GM19240 (cell line): Measurements from ENCODE around the gene STARD7.
"Not testable (repeated sequence)": the region's sequence is repeated elsewhere in the genome, so short reads cannot be mapped to it uniquely, and the experiment has no call there.

Experiments used
- DNase-seq: peaks from one replicate; pipeline ENCODE4 v3.0.0; 2011; ENCODE audit warnings: low spot score; ENCODE audit not compliant: insufficient read length

The STARD7 gene

DNA sequence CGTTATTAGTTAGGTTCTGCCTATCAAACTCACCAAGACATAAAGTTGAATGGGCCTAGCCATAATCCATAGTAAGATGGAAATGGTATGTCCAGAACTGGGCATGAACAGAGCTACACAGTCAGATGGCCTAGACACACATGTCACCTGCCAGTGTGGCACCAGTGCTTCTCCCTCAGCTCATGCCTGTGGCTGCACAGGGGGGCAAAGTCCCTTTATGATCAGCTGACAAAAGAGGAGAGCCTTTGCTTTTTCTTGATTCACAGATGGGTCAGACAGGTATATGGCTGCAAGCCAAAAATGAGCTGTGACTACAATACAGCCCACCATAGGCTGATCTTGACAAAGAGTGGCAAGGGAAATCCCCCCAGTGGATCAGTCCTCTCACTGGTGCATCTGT lies 28.3 kb upstream of the STARD7 start:
- DNase-seq = no peak

DNA sequence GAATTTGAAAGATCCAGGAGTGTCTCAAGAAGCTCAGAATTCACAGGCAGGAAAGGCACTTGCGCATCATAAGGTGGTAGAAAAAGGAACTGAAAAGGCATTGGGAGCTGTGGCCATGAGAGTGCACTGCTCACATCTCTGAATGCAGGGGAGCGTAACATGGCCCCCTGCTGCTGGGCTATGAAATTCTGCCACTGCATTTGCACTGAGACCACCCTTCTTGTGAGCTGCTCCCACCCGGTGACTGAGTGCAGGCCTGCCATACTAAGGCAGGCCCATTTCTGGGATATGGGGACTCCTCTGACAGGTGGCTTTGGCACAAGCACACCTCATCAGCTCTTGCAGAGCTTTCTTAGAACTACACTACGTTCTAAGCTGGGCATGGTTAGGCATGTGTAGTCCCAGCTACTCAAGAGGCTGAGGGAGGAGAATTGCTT lies 25.3 kb upstream of the STARD7 start:
- peak; percentile 24 for DNase-seq

DNA sequence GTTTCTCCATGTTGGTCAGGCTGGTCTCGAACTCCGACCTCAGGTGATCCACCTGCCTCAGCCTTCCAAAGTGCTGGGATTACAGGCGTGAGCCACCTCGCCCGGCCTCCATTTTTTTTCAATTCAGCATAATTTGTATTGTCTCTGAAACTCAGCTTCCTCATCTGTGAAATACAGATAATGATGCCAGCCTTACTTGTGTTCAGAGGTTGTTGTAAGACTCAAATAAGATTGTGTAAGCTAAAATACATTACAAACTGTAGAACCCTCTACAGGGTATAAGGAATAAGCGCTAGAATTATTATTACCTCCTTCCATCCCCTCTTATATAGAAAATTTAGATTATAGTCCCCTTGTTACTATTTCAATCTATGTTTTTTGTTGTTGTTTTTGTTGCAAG lies 24.8 kb upstream of the STARD7 start:
- DNase-seq = no peak

DNA sequence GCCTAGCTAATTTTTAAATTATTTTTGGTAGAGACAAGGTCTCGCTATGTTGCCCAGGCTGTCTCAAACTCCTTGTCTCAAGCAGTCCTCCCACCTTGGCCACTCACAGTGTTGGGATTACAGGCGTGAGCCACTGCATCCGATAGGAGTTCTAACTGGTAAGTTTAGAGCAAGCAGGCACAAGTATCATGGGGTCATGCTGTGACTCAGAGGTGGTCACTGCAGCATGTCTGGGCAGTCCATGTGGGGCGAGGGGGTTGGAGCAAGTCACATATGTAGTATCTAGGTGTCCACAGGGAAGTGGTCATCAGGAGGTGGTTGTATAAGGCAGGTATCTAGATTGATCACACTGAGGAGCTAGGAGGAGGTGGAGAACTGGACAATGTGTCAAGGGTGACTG lies 22.7 kb upstream of the STARD7 start:
- DNase-seq = no peak

DNA sequence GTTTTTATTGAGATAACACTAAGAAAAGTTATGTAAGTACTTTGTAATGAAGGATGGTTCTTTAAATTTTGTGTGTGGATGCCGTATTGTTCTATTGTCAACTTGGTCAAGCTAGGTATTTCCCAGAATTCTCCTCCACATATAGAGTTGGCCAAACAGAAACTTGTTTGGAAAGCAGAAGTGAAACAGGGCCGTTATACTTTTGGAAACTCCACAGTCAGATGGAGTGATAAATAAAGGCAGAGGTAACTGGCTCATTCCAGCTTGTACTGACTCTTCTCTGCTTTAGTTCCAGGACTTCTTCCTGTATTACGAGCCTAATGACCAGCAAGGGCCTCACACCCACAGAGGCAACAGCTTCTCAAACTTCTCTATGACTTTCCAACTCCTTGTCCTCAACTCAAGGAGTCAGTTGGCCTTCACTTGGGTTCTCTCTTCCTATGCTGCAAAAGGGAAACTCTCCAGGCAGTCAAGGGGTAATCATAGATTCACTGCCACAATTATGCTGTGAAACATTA lies 16.4 kb upstream of the STARD7 start:
- DNase-seq = peak; percentile 38

DNA sequence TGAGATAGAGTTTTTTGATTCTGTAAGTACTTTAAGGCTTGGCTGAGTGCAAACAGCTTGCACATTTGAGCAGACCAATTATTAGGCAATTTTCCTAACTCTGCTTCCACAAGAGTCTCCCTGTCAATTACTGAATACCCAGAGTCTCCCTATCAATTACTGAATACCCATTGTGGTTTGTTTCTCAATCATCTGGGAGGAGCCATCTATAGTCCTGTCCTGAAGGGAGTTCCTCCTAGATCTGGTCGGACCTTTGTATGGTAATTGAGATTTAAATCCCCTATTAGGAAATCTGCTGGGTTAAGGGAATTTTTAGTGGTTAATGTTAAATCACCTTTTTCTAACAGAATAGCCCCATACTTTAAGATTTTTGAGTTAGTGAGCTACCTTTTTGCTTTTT lies 12.5 kb upstream of the STARD7 start:
- not testable (repeated sequence) for DNase-seq

DNA sequence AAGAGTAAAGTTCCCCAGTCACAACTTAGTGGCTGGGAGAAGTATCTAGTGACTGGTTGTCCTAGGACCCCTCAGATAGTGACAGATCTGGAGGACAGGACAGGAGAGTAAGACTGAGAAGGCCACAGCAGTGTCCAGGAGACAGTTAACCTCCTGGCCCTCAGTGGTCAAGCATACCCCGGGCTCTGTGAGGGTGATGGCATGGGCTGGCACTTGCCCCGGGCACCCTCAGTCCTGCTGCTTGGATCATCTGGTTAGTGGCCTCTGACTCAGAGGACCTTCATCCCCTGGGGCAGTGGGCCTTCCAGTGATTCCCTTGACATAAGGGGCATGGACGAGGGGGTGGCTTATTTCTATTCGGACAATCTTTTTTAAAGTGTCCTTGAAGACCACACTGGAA lies 11.3 kb upstream of the STARD7 start:
- DNase-seq = not testable (repeated sequence)

DNA sequence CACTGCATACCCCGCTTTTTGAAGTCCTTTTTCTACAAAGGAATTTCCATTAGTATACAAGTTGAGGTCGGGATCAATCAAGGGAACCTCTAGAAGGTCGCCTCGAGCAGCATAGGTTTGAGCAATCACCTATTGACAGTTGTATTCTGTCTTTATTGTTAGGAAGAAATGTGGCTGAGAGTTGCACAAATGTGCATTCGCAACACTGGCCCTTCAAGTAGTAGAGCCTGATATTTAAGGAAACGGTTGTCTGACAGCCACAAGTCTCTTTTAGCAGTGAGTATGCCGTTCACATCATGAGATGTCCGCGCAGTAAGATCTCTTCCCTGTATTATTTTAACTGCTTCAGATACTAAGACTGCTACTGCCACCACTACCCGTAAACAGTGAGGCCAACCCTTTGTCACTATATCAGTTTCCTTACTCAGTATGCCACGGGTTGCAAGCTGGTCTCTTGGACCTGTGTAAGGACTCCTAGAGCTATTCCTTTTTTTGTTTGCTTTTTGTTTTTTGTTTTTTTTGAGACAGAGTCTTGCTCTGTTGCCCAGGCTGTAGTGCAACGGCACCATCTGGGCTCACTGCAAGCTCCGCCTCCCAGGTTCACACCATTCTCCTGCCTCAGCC lies 10.0 kb upstream of the STARD7 start:
- DNase-seq = no peak

DNA sequence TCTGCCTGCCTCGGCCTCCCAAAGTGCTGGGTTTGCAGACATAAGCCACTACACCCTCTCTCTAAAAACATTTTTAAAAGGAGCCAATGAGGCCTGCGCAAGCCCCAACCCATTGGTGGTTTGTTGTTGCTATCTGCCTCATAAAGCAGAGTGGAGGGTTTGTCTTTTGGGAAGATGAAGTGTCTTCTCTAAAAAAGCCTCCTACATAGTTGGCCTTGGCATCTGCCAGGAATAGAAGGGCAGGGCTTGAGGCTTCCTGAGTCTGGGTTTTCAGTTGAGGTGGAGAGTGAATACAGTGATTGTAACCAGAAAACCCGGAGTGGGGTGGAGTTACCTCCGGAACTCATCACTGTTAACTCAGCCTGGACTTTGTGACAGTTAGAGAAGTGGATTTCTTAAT lies 5.9 kb upstream of the STARD7 start:
- DNase-seq = no peak

DNA sequence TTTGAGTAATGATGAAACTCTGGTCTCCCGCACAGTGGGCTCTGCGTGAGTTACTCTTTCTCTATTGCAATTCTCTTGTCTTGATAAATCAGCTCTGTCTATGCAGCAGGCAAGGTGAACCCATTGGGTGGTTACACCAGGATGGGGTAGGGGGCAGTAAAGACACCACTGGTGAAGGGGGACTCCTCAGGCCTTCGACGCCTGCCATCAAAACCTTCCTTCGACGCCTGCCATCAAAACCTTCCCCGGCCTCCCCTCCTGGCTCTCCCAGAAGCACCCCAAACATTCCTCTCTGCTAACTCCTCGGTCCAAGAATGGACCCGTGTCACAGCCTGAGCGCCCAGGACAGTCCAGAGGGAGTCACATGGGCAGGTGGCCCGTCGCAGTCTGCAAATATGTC lies 4.8 kb upstream of the STARD7 start:
- no peak for DNase-seq

DNA sequence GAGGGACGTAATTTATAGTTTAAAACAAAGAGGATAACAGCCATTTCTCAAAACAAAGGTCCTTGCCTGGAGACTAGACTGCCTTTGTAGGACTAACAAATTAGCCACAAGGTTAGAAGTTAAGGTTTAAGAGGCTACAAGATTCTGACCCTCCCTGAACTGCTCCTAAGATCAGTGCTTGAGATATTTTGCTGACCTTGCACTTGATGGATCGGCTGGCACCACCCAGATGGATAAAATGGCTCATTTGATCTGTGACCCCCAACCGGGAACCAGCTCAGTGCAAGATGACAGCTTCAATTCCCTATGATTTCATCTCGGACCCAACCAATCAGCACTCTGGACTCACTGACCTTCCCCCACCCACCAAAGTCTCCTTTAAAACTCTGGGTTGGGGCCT lies 3.7 kb upstream of the STARD7 start:
- no peak for DNase-seq

DNA sequence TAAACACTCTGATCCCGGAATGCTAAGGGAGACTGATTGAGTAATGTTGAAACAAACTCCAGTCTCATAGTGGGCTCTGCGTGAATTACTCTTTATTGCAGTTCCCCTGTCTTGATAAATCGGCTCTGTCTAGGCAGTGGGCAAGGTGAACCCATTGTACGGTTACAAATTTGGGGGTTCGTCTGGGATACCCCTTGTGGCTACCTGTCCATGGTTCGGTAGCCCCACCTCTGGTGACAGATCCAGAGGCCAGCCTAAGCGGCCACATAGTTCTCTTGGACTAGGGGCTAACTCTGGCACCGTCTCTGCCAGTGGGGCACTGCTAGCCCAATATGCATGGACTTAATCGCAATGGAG lies 1.1 kb upstream of the STARD7 start:
- no peak for DNase-seq

DNA sequence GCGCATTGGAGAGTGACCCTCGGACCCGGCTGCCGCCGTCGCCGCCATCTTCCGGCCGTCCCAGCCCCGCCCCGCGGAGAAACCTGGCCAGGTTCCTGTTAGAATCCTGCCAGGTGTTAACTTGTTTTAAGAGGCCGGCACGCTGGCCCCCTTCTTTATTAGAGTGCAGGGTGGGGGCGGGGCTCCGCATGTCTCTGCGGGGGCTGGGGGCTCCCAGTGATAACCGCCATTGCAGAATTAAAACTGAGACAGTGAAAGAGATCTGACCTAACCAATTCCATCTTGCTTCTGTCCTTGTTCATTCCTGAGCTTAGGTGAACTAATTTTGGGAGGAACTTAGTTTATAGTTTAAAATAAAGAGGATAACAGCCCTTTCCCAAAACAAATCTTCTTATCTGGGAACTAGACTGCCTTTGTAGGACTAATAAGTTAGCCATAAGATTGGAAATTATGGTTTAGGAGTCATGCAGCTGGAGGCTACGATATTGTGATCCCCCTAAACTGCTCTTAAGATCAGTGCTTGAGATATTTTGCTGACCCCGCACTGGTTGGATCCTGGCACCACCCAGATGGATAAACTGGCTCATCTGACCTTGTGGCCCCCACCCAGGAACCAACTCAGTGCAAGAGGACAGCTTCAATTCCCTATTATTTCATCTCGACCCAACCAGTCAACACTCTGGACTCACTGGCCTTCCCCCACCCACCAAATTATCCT lies 543 bp upstream of the STARD7 start:
- DNase-seq = no peak

DNA sequence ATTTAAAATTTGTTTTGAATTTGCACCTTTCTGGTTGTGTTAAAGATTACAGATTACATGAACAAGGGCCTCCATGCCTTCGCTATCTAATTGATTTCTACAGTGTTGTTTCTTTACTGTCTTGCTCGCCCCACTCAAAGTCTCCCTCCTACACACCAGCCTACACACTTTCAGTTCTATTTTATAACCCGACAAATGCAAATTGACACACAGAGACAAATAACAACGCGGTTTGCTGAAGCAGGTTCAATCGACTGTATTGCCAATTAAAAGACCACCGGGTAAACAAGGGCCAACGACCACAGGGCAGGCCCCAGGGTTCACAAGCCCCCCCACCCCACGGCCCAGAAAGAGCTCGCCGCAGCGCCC lies 869 bp downstream of the STARD7 start:
- no peak for DNase-seq

DNA sequence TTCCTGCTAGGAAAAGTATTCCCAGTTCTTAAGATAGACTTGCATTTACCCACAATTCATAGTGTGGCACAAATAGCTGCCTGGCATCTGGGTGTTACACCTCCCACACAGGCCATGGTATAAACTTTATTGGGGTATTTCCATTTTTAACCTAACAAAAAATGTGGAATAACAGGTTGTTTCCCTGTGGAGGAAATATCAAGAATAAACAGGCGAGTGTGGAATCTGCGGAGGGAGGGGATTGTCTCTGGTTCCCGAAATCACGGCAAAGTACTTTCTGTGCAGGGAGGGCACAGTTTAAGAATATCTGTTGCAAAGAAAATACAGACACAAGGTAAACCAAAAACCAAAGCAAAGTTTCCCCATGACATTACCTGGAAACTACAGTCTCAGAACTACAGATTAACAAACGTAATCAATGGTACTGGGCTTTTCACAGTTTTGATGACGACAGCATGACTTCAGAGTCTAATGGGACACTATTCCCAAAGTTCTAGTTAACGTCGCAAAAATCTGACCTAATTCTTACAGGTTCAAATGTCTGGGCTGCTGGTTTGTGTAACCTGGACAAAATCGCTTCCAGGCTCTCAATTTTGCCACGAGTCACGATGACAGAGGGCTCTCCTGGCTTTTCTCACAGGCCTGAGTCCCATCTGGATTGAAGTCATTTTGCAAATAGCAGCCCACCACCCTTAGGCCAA lies 1.4 kb downstream of the STARD7 start:
- no peak for DNase-seq

DNA sequence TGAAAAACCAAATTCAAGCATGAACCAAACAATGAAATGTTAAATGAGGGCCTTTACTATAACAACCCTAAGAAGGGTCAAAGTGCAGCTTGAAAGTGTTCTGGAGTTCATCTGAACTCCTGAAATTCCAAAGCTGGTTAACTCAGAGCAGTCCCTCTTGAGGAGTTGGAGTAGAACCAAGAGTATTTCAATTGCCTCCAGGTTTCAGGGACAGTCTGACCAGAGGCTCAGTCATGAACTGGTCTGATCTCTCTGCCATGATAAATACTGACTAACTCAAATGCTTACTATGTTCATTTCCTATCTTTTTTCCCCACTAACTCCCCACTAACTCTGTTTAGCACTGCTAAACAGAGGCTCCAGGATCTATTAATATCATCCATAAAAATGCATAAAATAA lies 2.7 kb downstream of the STARD7 start:
- DNase-seq = no peak

DNA sequence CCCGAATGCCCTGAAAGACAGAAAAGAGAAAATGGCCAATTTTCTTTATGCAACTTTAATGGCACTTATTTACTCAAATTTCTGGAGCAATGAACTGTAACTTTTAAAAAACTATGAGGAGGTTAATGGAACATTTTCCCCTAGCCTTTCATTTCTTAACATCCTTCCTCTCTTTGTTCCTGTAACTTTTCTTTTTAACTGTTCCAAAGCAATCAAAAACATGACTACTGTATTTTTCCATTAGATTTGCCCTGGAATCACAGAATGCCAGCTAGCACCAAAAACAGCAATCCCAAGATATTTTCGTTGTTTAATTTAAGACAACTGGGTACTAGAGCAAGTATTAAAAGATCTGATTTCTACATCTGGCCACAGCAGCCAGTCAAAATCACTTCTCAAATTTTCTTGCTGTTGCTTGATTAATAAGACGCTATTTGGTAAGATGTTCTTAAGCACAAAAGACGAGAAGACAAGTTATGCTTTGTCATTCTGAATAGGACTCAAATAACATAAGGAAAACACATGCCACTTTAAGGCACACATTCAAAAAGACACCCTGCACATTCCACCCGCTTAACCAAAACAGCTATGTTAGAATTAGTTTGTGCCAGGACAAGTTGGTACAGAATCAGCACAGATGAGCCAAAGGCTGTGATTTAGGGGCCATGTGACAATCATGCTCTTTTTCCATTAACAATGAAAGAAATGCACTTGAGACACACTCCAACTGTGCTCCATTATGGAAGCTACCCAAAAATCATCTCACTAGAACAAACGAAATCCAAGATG lies 3.6 kb downstream of the STARD7 start:
- no peak for DNase-seq

DNA sequence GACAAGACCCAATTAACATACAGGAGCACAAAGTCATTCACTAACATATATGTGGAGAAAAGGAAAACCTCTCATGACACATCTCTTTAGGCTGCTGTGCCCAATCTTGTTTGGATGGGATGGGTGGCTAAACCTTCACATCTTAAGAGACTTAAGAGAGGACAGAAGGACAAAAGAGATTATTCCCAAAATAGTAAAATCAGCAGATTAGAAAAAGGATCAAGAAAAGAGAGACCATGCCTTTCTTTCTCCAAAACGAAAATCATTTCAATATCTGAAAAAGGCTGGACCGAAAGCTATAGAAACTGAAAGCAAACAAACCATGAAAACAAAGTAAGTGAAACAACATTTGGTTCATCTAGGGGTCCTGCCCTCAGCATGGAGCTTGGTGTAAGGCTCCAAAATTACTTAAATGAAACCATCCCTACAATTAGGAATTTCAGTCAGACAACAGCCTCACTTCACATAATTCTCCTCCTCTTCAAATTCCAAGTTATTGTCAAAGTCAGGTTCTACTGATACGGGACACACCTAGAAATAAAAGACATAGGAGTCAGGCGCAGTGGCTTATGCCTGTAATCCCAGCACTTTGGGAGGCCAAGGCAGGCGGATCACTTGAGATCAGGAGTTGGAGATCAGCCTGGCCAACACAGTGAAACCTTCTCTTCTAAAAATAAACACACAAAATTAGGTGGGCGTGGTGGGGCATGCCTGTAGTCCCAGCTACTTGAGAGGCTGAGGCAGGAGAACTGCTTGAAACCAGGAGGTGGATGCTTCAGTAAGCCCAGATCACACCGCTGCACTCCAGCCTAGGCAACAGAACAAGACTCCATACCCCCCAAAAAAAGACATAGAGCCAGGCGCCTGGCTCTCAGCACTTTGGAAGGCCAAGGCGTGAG lies 5.2 kb downstream of the STARD7 start:
- DNase-seq = no peak

DNA sequence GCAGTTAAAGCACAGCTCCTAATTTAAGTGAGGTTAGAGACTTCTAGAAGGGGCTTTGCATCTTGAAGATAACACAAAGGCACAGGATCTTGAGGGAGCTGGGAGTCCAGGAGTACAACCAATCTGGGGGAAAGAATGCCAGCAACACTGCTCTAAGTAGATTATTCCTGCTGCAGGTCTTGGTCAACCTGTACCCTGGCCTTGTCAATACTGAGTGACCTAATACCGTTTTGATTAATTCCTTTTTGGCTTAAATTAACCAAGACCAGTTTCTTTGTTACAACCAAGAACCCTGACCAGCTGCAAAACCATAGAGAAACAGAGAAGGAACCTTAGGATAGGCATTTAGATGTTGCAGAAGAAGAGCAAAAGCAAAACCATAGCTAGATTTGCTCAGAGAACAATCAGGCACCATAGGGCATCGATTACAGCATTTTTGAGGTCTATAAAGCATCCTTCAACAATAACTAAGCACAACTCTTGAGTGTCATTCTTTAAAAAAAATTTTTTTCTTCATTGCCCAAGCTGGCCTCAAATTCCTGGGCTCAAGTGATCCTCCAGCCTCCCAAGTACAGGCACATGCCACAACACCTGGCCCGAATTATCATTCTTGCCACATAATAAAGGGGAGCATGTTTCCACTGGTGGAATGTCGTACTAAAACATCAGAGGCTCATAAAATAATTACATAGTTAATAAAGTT lies 6.3 kb downstream of the STARD7 start:
- no peak for DNase-seq

DNA sequence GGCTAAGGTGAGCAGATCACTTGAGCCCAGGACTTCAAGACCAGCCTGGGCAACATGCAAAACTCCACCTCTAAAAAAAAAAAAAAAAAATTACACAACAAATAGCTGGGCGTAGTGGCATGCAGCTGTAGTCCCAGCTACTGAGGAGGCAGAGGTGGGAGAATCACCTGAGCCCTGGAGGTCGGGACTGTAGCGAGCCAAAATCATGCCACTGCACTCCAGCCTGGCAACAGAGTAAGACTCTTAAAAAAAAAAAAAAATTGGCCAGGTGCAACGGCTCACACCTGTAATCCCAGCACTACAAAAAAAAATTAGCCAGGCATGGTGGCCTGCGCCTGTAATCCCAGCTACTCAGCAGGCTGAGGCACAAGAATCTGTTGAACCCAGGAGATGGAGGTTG lies 7.3 kb downstream of the STARD7 start:
- no peak for DNase-seq
